ENCODE measurements around the gene HOXB5. TPM values are rescaled to one million over a fixed set of nuclear protein-coding genes. Genes with fewer than 3 reads are reported as not detected.

The HOXB5 gene
- total and polyA plus RNA-seq, 10 of the 15 experiments (the other 5 are each of a cell fraction or from before 2014, with no cell fraction given), result not detected

DNA sequence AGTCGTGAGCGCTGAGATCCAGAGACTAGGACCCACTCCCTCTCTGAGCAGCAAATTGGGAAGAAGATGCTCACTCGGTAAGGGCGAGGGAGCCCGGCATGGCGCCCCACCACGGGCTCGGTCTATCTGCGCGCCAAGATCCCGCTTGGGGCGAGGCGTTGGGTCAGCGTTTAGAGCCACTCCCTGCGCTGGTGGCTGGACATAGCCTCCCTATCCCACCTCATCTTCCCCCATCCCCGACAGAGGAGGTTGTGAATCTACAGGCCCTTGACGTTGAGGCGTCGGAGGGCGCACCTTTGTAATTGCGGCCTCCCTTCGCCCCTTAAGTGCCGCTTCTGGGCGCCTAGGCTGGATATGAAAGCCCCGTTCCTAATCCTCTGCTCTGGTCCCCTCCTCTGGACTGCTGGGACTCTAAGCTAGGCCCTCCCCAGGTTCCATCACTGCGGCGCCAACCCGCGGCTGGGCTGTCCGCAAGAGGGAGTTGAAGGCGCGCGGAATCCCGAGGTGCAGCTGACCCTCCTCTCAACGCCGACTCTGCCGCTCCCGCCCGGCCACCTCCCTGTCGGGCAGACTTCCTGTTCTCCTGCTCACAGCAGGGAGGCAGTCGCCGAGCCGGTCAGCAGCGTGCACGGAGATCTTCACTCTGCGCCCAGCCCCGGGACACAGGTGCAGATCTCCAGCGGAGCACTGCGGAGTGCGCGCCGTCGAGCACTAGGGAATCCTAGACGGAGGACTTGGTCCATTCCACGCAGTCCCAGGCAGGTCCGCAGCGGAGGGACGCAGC, 48.7 kb upstream of the HOXB5 start:
- no peak overlapping the region for H3K27ac ChIP-seq (ENCODE audit: control insufficient read depth, insufficient read depth)
- H3K27me3 ChIP-seq (replicated peaks in 1 of 2; ENCODE audit: control insufficient read depth in 2 of 2, insufficient read depth in 2 of 2, low read length in 1 of 2), result peaks cover 10 to 19% of the 10 kb centered on the region in 2 experiments
- ATAC-seq, result no peak
- ChIA-PET CTCF (no interaction called here), POLR2A (no interaction called here), RAD21 (ENCODE audit: unreplicated experiment) (no interaction called here), SMC1A (ENCODE audit: uncharacterized antibody, unreplicated experiment) (no interaction called here)
- intact Hi-C loops (cut with micrococcal nuclease; ENCODE audit: unreplicated experiment) (no loop called here), in situ Hi-C loops (cut with MboI) (no loop called here)
- no peak overlapping the region for H2AFZ ChIP-seq (ENCODE audit: control insufficient read depth, low read depth, low read length)
- FAIRE-seq, result no peak
- H3K4me1 ChIP-seq (ENCODE audit: control insufficient read depth, insufficient read depth, low read length), result no peaks in the 10 kb centered on the region; the same call in 1 of the 2 replicates
- no peak for DNase-seq (ENCODE audit: low read depth, low spot score)
- no peaks in the 10 kb centered on the region for H4K20me1 ChIP-seq (ENCODE audit: control insufficient read depth, insufficient read depth)
- no TSS peak for BruUV-seq (replicated peaks)
- 40% methylated on average over 58 of the region's 58 CpGs for WGBS (ENCODE audit: insufficient coverage, insufficient replicate concordance, low lambda C conversion rate, missing lambda C conversion rate)
- H3K9ac ChIP-seq (ENCODE audit: control insufficient read depth, insufficient read depth, low read length), result no peak overlapping the region
- no peaks in the 10 kb centered on the region for H3K9me3 ChIP-seq (replicated peaks; ENCODE audit: control insufficient read depth, insufficient read depth, low read length)
- no peaks in the 10 kb centered on the region for H3K36me3 ChIP-seq (ENCODE audit: control insufficient read depth in 2 of 2, insufficient read depth in 2 of 2, low read length in 1 of 2)
- no peak overlapping the region for H3K4me2 ChIP-seq (ENCODE audit: control insufficient read depth, insufficient read depth)
- no peaks in the 10 kb centered on the region for H3K79me2 ChIP-seq (ENCODE audit: control insufficient read depth, insufficient read depth, low read length)
- H3K4me3 ChIP-seq, result no peak overlapping the region
- TF ChIP-seq ETV6 (conservative IDR thresholded peaks at IDR 0.05 in 1 of 2, IDR thresholded peaks at IDR 0.05 in 1 of 2; ENCODE audit: borderline replicate concordance in 1 of 2, low read depth in 1 of 2) (no peak), CREB1 (IDR thresholded peaks at IDR 0.05; ENCODE audit: low read depth) (no peak), MTA2 (IDR thresholded peaks at IDR 0.05; ENCODE audit: low read depth) (no peak), TCF7 (IDR thresholded peaks at IDR 0.05; ENCODE audit: borderline replicate concordance) (no peak), SMARCA5 (IDR thresholded peaks at IDR 0.05) (no peak), SMC3 (IDR thresholded peaks at IDR 0.05; ENCODE audit: borderline replicate concordance, low read length) (no peak), RELA (IDR thresholded peaks at IDR 0.05; ENCODE audit: borderline replicate concordance, partially characterized antibody) (no peak), JUND (IDR thresholded peaks at IDR 0.05; ENCODE audit: low read depth, low read length) (no peak), SREBF2 (IDR thresholded peaks at IDR 0.05; ENCODE audit: low read length) (no peak), HDAC2 (IDR thresholded peaks at IDR 0.05) (no peak), DPF2 (IDR thresholded peaks at IDR 0.05) (no peak), IKZF2 (IDR thresholded peaks at IDR 0.05) (no peak), ZSCAN29 (IDR thresholded peaks at IDR 0.05) (no peak), IKZF1 (conservative IDR thresholded peaks at IDR 0.05) (no peak)
- TF ChIP-seq, protein P1, sequence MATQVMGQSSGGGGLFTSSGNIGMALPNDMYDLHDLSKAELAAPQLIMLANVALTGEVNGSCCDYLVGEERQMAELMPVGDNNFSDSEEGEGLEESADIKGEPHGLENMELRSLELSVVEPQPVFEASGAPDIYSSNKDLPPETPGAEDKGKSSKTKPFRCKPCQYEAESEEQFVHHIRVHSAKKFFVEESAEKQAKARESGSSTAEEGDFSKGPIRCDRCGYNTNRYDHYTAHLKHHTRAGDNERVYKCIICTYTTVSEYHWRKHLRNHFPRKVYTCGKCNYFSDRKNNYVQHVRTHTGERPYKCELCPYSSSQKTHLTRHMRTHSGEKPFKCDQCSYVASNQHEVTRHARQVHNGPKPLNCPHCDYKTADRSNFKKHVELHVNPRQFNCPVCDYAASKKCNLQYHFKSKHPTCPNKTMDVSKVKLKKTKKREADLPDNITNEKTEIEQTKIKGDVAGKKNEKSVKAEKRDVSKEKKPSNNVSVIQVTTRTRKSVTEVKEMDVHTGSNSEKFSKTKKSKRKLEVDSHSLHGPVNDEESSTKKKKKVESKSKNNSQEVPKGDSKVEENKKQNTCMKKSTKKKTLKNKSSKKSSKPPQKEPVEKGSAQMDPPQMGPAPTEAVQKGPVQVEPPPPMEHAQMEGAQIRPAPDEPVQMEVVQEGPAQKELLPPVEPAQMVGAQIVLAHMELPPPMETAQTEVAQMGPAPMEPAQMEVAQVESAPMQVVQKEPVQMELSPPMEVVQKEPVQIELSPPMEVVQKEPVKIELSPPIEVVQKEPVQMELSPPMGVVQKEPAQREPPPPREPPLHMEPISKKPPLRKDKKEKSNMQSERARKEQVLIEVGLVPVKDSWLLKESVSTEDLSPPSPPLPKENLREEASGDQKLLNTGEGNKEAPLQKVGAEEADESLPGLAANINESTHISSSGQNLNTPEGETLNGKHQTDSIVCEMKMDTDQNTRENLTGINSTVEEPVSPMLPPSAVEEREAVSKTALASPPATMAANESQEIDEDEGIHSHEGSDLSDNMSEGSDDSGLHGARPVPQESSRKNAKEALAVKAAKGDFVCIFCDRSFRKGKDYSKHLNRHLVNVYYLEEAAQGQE (IDR thresholded peaks at IDR 0.05; ENCODE audit: low read depth, low read length), result no peak
- TF ChIP-seq, protein P2, sequence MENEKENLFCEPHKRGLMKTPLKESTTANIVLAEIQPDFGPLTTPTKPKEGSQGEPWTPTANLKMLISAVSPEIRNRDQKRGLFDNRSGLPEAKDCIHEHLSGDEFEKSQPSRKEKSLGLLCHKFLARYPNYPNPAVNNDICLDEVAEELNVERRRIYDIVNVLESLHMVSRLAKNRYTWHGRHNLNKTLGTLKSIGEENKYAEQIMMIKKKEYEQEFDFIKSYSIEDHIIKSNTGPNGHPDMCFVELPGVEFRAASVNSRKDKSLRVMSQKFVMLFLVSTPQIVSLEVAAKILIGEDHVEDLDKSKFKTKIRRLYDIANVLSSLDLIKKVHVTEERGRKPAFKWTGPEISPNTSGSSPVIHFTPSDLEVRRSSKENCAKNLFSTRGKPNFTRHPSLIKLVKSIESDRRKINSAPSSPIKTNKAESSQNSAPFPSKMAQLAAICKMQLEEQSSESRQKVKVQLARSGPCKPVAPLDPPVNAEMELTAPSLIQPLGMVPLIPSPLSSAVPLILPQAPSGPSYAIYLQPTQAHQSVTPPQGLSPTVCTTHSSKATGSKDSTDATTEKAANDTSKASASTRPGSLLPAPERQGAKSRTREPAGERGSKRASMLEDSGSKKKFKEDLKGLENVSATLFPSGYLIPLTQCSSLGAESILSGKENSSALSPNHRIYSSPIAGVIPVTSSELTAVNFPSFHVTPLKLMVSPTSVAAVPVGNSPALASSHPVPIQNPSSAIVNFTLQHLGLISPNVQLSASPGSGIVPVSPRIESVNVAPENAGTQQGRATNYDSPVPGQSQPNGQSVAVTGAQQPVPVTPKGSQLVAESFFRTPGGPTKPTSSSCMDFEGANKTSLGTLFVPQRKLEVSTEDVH (IDR thresholded peaks at IDR 0.05; ENCODE audit: low read depth, partially characterized antibody), result no peak
- TF ChIP-seq, protein P3, sequence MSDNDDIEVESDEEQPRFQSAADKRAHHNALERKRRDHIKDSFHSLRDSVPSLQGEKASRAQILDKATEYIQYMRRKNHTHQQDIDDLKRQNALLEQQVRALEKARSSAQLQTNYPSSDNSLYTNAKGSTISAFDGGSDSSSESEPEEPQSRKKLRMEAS (IDR thresholded peaks at IDR 0.05; ENCODE audit: low read depth, low read length), result no peak
- TF ChIP-seq, protein P4, sequence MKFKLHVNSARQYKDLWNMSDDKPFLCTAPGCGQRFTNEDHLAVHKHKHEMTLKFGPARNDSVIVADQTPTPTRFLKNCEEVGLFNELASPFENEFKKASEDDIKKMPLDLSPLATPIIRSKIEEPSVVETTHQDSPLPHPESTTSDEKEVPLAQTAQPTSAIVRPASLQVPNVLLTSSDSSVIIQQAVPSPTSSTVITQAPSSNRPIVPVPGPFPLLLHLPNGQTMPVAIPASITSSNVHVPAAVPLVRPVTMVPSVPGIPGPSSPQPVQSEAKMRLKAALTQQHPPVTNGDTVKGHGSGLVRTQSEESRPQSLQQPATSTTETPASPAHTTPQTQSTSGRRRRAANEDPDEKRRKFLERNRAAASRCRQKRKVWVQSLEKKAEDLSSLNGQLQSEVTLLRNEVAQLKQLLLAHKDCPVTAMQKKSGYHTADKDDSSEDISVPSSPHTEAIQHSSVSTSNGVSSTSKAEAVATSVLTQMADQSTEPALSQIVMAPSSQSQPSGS (IDR thresholded peaks at IDR 0.05; ENCODE audit: low read length), result no peak

All from GM12878 (cell line).